Upper lobe of left lung (tissue), 4 donors: Measurements from ENCODE around the gene CDK6.

Experiments
- CTCF ChIP-seq, 6 experiments: fragments of 450-650 bp in 4 of 6; fragments of 200-600 bp in 2 of 6; sonication (generic) in 2 of 6; IDR thresholded peaks; one replicate each; pipeline ENCODE4 v1.5.1; 2016 to 2019; ENCODE audit warnings: antibody characterized with exemption in 6 of 6
- EP300 ChIP-seq, 4 donors: sonication (generic); formaldehyde crosslinking; IDR thresholded peaks; one replicate each; pipeline ENCODE4 v1.5.1; 2017; ENCODE audit warnings: antibody characterized with exemption in 4 of 4, control low read depth in 2 of 4
- POLR2AphosphoS5 ChIP-seq, 2 donors: sonication (generic); formaldehyde crosslinking; IDR thresholded peaks; one replicate each; pipeline ENCODE4 v1.5.1; 2017; ENCODE audit warnings: antibody characterized with exemption in 2 of 2

- TF ChIP-seq CTCF (IDR thresholded peaks at IDR 0.05) (no peak), EP300 (IDR thresholded peaks at IDR 0.05) (no peak), POLR2AphosphoS5 (IDR thresholded peaks at IDR 0.05) (no peak)
Measured at GRCh38 chr7:92567460-92567859, 268.9 kb downstream of the CDK6 start.
